Measurements from ENCODE around the gene ECHS1.
"Not testable (repeated sequence)": the region's sequence is repeated elsewhere in the genome, so short reads cannot be mapped to it uniquely, and the experiment has no call there.

Gene ECHS1

DNA sequence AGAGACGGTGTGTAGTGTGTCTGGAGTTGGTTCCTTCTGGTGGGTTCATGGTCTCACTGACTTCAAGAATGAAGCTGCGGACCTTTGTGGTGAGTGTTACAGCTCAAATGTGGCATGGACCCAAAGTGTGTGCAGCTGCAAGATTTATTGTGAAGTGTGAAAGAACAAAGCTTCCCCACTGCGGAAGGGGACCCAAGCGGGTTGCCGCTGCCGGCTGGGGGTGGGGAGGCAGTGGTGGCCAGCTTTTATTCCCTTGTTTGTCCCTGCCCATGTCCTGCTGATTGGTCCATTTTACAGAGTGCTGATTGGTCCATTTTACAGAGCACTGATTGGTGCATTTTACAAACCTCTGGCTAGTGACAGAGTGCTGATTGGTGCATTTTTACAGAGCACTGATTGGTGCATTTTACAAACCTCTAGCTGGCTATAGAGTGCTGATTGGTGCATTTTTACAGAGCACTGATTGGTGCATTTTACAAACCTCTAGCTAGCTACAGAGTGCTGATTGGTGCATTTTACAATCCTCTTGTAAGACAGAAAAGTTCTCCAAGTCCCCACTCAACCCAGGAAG is 52.2 kb downstream of the ECHS1 start:
- not testable (repeated sequence) for DNase-seq

DNA sequence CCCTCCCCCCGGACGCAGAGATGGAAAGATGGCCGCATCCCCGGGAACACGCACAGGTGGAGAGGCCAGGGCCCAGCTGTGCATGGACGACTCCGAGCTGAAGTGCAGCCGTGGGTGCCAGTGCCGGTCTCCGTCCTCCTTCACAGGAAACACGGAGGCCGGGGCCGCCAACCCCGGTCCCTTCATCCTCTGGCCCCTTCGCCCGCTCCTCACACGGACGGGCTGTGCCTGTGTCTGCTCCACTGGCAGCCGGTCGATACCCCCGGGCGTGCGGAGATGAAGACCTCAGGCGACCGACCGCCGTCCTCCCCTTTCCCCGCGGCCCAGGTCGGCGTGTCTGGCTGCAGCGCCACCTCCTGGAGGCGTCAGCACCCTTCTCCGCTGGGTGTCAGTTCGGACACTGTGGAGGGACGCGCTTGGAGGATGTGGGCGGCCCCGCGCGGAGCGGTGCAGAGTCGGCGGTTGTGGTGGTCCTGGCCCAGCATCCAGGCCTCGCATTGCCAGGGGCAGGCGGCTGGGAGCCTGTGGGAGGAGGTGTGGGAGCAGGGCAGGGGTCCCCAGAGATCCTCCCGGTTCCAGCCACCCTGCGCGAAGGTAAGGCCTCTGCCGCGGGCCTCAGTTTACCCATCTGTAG is 54.5 kb downstream of the ECHS1 start:
- peak; percentile 68 to 74 for DNase-seq

GRCh38 chr10:133316732-133317131 is 56.4 kb downstream of the ECHS1 start:
- DNase-seq: no peak

GRCh38 chr10:133316266-133316665 is 56.9 kb downstream of the ECHS1 start:
- DNase-seq: no peak

DNA sequence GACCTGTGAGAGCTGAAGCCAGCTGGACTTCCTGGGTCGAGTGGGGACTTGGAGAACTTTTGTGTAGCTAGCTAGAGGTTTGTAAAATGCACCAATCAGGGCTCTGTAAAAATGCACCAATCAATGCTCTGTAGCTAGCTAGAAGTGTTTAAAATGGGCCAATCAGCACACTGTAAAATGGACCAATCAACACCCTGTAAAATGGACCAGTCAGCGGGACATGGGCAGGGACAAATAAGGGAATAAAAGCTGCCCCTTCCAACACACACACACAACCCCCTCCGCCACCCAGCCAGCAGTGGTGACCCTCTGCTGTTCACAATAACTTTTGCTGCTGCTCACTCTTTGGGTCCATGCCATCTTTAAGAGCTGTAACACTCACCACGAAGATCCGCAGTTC is 57.3 kb downstream of the ECHS1 start:
- no peak for DNase-seq

GRCh38 chr10:133314911-133315310 is 58.2 kb downstream of the ECHS1 start:
- DNase-seq: no peak

GRCh38 chr10:133313192-133313591 is 60.0 kb downstream of the ECHS1 start:
- no peak for DNase-seq

DNA sequence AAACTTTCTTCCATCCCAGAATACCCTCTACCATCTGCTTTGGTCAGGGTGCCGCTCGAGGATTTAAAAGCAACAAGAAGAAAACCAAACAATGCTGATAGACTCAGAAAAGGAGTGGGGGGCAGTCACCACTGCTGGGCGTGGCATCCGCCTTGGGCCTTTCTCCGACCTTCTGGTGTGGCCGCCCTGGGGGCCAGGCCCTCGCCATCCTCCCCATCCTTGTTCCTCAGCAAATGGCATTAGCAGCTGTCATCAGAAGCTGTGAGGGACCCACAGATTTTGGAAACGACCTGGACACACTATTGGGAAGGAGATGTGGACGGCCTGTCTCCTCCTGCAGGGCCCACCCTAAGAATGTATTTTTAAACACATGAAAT is 60.4 kb downstream of the ECHS1 start:
- no peak for DNase-seq
